ENCODE measurements around the gene LPP.
"Not testable (repeated sequence)": the region's sequence is repeated elsewhere in the genome, so short reads cannot be mapped to it uniquely, and the experiment has no call there.

Gene LPP

GRCh38 chr3:188416041-188416440 is 262.1 kb downstream of the LPP start:
- DNase-seq: no peak

GRCh38 chr3:188417271-188417696 is 263.3 kb downstream of the LPP start:
- no peak for DNase-seq

GRCh38 chr3:188417766-188418165 is 263.8 kb downstream of the LPP start:
- DNase-seq: no peak

- no peak for DNase-seq
Measured at GRCh38 chr3:188421151-188421821, 267.3 kb downstream of the LPP start.

GRCh38 chr3:188421836-188422540 is 268.0 kb downstream of the LPP start:
- no peak for DNase-seq

- DNase-seq: not testable (repeated sequence)
Measured at GRCh38 chr3:188427981-188428380, 274.0 kb downstream of the LPP start.

GRCh38 chr3:188431040-188431439 is 277.1 kb downstream of the LPP start:
- no peak for DNase-seq

GRCh38 chr3:188431553-188431952 is 277.6 kb downstream of the LPP start:
- no peak for DNase-seq

GRCh38 chr3:188432802-188433520 is 279.0 kb downstream of the LPP start:
- DNase-seq: no peak

GRCh38 chr3:188433521-188434150 is 279.7 kb downstream of the LPP start:
- DNase-seq: no peak

- no peak for DNase-seq
Measured at GRCh38 chr3:188434594-188434993, 280.6 kb downstream of the LPP start.

- no peak for DNase-seq
Measured at GRCh38 chr3:188435266-188435665, 281.3 kb downstream of the LPP start.

- no peak for DNase-seq
Measured at GRCh38 chr3:188437926-188438325, 284.0 kb downstream of the LPP start.

- DNase-seq: no peak
Measured at GRCh38 chr3:188439080-188439479, 285.1 kb downstream of the LPP start.

GRCh38 chr3:188440340-188440972 is 286.5 kb downstream of the LPP start:
- no peak for DNase-seq

- no peak for DNase-seq
Measured at GRCh38 chr3:188442430-188442829, 288.5 kb downstream of the LPP start.

GRCh38 chr3:188445175-188445574 is 291.2 kb downstream of the LPP start:
- not testable (repeated sequence) for DNase-seq

GRCh38 chr3:188446014-188446413 is 292.1 kb downstream of the LPP start:
- DNase-seq: no peak

GRCh38 chr3:188446766-188447165 is 292.8 kb downstream of the LPP start:
- no peak for DNase-seq

GRCh38 chr3:188448813-188449212 is 294.9 kb downstream of the LPP start:
- DNase-seq: no peak

GRCh38 chr3:188449421-188449820 is 295.5 kb downstream of the LPP start:
- no peak for DNase-seq

- DNase-seq: no peak
Measured at GRCh38 chr3:188452158-188452772, 298.3 kb downstream of the LPP start.

Data from NCI-H1694 (cell line).